ENCODE data around the gene ZNF516.

DNA sequence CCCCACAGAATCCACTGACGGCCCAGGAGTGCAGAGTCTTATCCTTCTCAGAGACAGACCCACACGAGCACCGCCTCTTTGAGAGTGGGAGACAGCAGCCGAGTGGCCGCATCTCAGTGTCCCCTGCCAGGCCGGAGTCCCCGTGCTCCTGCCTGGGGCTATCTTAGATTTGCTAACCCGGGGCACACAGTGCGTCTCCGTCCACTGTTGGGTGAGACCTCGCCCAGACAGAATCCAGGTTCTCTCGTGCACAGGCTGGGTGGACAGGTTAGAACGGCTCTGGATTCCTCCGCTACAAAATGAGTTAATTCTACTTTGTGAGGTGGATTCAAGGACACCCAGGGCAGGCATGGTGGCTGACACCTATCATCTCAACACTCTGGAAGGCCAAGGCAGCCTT lies 88.3 kb downstream of the ZNF516 start:
- TF ChIP-seq, protein P1, sequence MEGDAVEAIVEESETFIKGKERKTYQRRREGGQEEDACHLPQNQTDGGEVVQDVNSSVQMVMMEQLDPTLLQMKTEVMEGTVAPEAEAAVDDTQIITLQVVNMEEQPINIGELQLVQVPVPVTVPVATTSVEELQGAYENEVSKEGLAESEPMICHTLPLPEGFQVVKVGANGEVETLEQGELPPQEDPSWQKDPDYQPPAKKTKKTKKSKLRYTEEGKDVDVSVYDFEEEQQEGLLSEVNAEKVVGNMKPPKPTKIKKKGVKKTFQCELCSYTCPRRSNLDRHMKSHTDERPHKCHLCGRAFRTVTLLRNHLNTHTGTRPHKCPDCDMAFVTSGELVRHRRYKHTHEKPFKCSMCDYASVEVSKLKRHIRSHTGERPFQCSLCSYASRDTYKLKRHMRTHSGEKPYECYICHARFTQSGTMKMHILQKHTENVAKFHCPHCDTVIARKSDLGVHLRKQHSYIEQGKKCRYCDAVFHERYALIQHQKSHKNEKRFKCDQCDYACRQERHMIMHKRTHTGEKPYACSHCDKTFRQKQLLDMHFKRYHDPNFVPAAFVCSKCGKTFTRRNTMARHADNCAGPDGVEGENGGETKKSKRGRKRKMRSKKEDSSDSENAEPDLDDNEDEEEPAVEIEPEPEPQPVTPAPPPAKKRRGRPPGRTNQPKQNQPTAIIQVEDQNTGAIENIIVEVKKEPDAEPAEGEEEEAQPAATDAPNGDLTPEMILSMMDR (IDR thresholded peaks at IDR 0.05): no peak
- no peak for TF ChIP-seq JUNB (IDR thresholded peaks at IDR 0.05)
- TF ChIP-seq POLR2A (IDR thresholded peaks at IDR 0.05; ENCODE audit: low read length): no peak
- no peak for TF ChIP-seq SREBF2 (IDR thresholded peaks at IDR 0.05)
- TF ChIP-seq SMC3 (IDR thresholded peaks at IDR 0.05): no peak
- TF ChIP-seq HDAC2 (IDR thresholded peaks at IDR 0.05): no peak
- TF ChIP-seq RCOR1 (IDR thresholded peaks at IDR 0.05; ENCODE audit: low read depth, low read length): no peak
- TF ChIP-seq BHLHE40 (IDR thresholded peaks at IDR 0.05; ENCODE audit: low read depth, low read length): no peak
- TF ChIP-seq MYC (IDR thresholded peaks at IDR 0.05; ENCODE audit: borderline replicate concordance, low read length): no peak
- TF ChIP-seq, protein P2, sequence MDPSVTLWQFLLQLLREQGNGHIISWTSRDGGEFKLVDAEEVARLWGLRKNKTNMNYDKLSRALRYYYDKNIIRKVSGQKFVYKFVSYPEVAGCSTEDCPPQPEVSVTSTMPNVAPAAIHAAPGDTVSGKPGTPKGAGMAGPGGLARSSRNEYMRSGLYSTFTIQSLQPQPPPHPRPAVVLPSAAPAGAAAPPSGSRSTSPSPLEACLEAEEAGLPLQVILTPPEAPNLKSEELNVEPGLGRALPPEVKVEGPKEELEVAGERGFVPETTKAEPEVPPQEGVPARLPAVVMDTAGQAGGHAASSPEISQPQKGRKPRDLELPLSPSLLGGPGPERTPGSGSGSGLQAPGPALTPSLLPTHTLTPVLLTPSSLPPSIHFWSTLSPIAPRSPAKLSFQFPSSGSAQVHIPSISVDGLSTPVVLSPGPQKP (IDR thresholded peaks at IDR 0.05; ENCODE audit: low read depth, low read length): no peak

All from A549 (cell line).